ENCODE data around the gene DNAJC15.

Gene DNAJC15

GRCh38 chr13:43154839-43155238 lies 131.5 kb downstream of the DNAJC15 start:
- no peak for DNase-seq (ENCODE audit: low spot score)

GRCh38 chr13:43156916-43157315 lies 133.5 kb downstream of the DNAJC15 start:
- DNase-seq (ENCODE audit: low spot score) = no peak

- no peak for DNase-seq (ENCODE audit: low spot score)
These were observed 134.4 kb downstream of the DNAJC15 start for GRCh38 chr13:43157796-43158195.

- no peak for DNase-seq (ENCODE audit: low spot score)
These were observed 135.1 kb downstream of the DNAJC15 start for GRCh38 chr13:43158516-43158915.

- no peak for DNase-seq (ENCODE audit: low spot score)
These were observed 135.7 kb downstream of the DNAJC15 start for GRCh38 chr13:43159026-43159461.
